Effector memory CD4-positive, alpha-beta T cell (primary cell): ENCODE results near the gene DIAPH2.

Experiments used
- DNase-seq, 3 donors: peaks; one replicate each; pipeline ENCODE4 v3.0.0-alpha.2; 2020
- H3K27ac ChIP-seq: 2 replicates; pipeline ENCODE4 v1.7.0; 2013; ENCODE audit warnings: mild to moderate bottlenecking, low read length, moderate library complexity; ENCODE audit not compliant: insufficient read depth, poor library complexity, severe bottlenecking
- H3K27me3 ChIP-seq: replicated peaks from 2 replicates; pipeline ENCODE4 v1.7.0; 2013; ENCODE audit warnings: mild to moderate bottlenecking, low read length; ENCODE audit not compliant: insufficient read depth, control insufficient read depth, poor library complexity, severe bottlenecking
- H3K36me3 ChIP-seq: 2 replicates; pipeline ENCODE4 v1.7.0; 2013; ENCODE audit warnings: mild to moderate bottlenecking, low read length, moderate library complexity; ENCODE audit not compliant: control insufficient read depth, insufficient read depth
- H3K4me1 ChIP-seq: 2 replicates; pipeline ENCODE4 v1.7.0; 2013; ENCODE audit warnings: low read length, mild to moderate bottlenecking; ENCODE audit not compliant: control insufficient read depth, insufficient read depth, poor library complexity, severe bottlenecking
- H3K4me3 ChIP-seq: 2 replicates; pipeline ENCODE4 v1.7.0; 2013; ENCODE audit warnings: low read length, low read depth, mild to moderate bottlenecking; ENCODE audit not compliant: insufficient read depth, poor library complexity, severe bottlenecking
- H3K9me3 ChIP-seq: 2 replicates; pipeline ENCODE4 v1.7.0; 2013; ENCODE audit warnings: mild to moderate bottlenecking, low read length, moderate library complexity; ENCODE audit not compliant: control insufficient read depth

DIAPH2 gene

DNA sequence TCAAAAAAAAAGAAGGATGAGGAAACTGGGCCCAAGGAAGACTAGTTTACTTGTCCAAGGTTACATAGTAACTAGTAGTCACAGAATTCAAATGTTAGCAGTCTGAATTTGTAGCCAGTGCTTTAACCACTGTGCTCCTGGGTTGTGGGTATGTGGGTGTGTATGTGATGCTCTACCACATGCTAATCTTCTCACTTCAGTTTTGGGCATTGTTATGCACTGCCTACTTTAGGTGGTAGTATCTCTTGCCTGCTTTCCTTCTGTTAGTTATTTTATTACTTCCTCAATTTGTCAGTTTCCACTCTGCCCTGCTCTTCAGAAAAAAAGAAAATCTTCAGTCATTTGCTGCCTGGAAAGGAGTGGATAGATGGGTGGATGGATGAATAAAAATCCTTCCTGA, 418.3 kb downstream of the DIAPH2 start:
- H3K9me3 ChIP-seq = no peaks in the 10 kb centered on the region
- H3K36me3 ChIP-seq = no peaks in the 10 kb centered on the region
- no peak overlapping the region for H3K27ac ChIP-seq
- DNase-seq = no peak
- H3K27me3 ChIP-seq = no peaks in the 10 kb centered on the region
- no peaks in the 10 kb centered on the region for H3K4me1 ChIP-seq
- H3K4me3 ChIP-seq = no peak overlapping the region

DNA sequence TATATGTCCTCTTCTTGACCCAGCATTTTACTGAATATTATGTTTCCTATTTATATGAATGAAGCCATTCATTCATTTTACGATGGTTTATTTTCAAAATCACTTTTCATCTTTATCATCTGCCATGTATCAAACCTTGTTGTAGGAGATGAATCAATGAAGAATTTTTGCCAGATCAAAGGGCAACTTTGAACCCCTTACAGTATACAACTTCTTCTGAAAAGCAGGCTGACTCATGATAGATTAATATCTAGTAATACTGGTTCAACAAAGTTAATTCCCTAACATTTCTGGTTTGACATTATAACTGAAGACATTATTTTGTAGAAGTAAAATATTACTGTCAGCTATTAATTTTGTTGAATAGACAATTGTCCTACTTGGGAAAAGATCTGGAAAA, 425.1 kb downstream of the DIAPH2 start:
- Histone ChIP-seq H3K27me3 (no peaks in the 10 kb centered on the region), H3K27ac (no peak overlapping the region), H3K4me3 (no peak overlapping the region), H3K36me3 (no peaks in the 10 kb centered on the region), H3K9me3 (no peaks in the 10 kb centered on the region), H3K4me1 (no peaks in the 10 kb centered on the region)
- no peak for DNase-seq

DNA sequence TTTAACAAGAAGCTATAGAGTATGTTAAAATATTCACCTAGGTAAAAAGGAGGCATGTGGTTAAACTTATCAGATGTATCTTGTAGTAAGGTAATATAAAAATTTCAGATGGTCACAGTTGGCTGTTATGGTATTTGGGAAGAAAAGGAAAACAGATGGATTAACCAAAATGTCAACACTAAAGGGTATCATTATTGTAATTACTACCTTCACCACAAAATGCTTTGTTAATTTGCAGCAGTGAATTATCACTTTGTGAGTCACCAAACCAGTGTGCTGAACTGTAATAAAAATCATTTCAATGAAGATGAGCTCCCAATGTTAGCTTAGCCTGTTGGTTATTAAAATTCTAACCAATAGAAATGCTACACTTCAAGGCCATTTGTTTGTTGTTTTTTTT, 432.9 kb downstream of the DIAPH2 start:
- no peak for DNase-seq
- no peaks in the 10 kb centered on the region for H3K27me3 ChIP-seq
- no peaks in the 10 kb centered on the region for H3K9me3 ChIP-seq
- no peaks in the 10 kb centered on the region for H3K4me1 ChIP-seq
- no peaks in the 10 kb centered on the region for H3K36me3 ChIP-seq
- H3K4me3 ChIP-seq = no peak overlapping the region
- no peak overlapping the region for H3K27ac ChIP-seq

DNA sequence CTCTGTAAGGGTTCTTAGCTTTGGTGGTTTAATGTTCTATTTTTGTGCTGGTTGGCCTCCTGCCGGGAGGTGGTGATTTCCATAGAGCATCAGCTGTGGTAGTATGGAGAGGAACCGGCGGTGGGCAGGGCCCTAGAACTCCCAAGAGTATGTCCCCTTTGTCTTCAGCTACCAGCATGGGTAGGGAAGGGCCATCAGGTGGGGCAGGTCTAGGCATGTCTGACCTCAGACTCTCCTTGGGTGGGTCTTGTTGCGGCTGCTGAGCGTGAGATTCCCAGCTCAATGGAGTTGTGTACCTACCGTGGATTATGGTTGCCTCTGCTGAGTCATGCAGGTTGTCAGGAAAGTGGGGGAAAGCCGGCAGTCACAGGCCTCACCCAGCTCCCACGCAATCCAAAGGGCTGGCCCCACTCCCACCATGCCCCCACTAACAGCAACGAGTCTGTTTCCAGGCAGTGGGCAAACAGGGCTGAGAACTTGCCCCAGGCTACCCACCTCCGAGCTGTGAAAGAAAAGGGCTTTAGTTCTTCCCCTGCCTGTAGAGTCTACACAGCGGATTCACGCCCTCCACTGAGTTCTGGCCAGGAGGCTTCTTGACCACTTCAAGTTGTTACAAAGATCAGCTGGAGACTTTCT, 434.9 kb downstream of the DIAPH2 start:
- no peaks in the 10 kb centered on the region for H3K9me3 ChIP-seq
- no peak overlapping the region for H3K27ac ChIP-seq
- DNase-seq = no peak
- no peaks in the 10 kb centered on the region for H3K4me1 ChIP-seq
- no peak overlapping the region for H3K4me3 ChIP-seq
- H3K36me3 ChIP-seq = no peaks in the 10 kb centered on the region
- no peaks in the 10 kb centered on the region for H3K27me3 ChIP-seq

DNA sequence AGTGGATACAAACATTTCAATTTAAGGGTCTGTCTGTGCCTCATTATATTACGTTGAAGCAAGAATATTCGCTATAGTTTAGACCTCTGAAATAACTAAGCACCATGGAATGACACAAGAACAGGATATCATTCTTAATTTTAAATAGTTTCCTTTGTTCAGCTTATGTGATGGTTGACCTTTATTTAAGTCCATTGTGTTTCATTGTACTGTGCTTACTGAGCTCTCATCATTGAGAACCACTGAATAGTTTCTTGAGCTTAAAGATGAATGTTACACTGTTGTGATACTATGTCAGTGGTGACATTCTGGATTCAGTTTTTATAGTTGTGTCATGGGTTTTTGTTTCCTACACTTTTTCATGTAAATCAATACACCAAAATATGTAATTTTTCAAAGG, 438.4 kb downstream of the DIAPH2 start:
- no peaks in the 10 kb centered on the region for H3K27me3 ChIP-seq
- H3K4me1 ChIP-seq = no peaks in the 10 kb centered on the region
- no peak for DNase-seq

DNA sequence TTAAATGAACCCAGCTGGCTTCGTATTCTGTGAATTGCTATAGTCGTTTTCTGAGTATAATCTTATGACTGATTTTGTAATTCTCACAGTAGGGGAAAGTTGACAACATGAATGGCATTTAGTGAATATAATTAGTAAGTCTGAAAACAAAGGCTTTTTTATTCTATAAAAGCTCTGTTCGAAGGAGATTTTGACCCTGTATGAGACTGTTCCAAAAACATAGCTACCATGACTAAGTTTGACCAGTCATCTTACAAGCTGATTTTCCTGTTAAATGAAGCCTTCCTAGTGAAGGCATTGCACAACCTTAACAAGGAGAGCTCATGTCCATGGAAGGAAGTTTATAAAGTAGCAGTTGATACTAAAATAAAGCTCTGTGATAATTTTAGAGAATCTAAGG, 441.4 kb downstream of the DIAPH2 start:
- no peaks in the 10 kb centered on the region for H3K9me3 ChIP-seq
- no peak overlapping the region for H3K27ac ChIP-seq
- DNase-seq = no peak

More for the DNA sequence above, 438.4 kb downstream of the DIAPH2 start:
- Histone ChIP-seq H3K4me3 (no peak overlapping the region), H3K27ac (no peak overlapping the region), H3K36me3 (no peaks in the 10 kb centered on the region), H3K9me3 (no peaks in the 10 kb centered on the region)

DNA sequence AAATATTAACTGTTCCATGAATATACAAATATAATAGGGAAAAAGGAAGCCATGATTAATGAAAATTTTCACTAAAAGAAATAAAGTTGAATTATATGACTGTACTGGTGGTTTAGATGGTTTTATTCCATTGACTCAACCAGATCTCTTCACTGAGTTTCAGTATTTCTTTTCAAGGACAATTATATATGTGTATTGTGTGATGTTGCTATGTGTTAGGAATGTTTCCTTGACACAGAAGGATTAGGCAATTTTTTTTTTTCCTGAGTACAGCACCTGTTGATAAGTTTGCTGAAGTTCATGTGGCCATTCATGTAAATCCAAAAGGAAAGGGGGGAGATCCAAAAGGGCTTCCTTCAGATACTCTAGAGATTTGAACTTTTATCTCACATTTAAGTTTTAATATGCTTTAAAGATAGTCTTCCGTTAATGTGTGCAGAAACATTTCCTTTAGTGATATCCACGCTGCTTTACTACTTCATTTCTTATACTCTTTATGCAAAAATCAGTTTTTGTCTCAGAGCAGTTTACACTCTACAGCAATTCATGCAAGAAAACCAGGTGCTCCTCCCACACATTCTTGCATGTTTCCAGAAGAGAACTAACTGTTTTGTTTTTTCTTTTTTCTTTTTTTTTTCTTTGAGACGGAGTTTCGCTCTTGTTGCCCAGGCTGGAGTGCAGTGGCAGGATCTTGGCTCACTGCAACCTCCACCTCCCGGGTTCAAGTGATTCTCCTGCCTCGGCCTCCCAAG, 448.2 kb downstream of the DIAPH2 start:
- no peaks in the 10 kb centered on the region for H3K9me3 ChIP-seq
- no peak for DNase-seq
- H3K27me3 ChIP-seq = no peaks in the 10 kb centered on the region
- H3K4me1 ChIP-seq = no peaks in the 10 kb centered on the region
- no peaks in the 10 kb centered on the region for H3K36me3 ChIP-seq
- H3K4me3 ChIP-seq = no peak overlapping the region
- H3K27ac ChIP-seq = no peak overlapping the region

More for the DNA sequence above, 441.4 kb downstream of the DIAPH2 start:
- H3K36me3 ChIP-seq = no peaks in the 10 kb centered on the region
- H3K4me1 ChIP-seq = no peaks in the 10 kb centered on the region
- no peaks in the 10 kb centered on the region for H3K27me3 ChIP-seq
- no peak overlapping the region for H3K4me3 ChIP-seq

DNA sequence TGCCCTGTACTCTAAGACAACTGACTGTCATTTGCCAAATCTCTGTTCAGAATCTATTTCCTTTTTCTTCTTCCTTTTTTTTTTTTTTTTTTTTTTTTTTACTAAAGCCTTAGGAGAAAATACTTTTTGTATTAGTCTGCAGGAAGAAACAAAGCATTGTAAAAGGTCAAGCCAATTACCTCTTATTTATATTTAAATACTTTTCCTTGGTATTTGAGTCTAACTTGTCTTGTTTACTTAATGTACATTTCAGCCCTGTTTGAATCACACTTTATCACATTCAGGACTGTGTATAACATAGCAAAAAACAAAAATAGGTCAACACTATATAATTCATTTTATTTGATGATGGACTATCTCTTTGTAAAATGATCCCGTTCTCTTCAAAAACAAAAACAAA, 461.3 kb downstream of the DIAPH2 start:
- Histone ChIP-seq H3K36me3 (no peaks in the 10 kb centered on the region), H3K27ac (no peak overlapping the region), H3K4me1 (no peaks in the 10 kb centered on the region), H3K9me3 (no peaks in the 10 kb centered on the region), H3K27me3 (no peaks in the 10 kb centered on the region), H3K4me3 (no peak overlapping the region)
- no peak for DNase-seq

DNA sequence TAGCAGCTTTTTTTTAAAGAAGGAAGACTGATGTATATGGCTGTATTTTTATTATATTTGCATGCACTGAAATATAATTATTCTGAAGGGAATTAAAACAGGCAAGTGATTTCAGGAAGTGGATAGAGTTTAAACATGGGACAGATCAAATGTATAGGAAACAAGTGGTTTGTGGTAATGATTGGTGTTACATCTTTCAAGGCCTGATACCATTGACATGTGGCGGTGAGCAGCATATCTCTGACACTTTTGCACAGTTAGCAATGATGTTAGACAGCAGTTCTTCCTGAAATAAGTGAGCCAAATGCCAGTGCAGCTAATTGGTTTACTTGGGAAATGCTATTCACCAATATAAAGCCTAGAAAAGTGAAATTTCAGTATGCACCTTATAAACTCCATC, 471.2 kb downstream of the DIAPH2 start:
- Histone ChIP-seq H3K9me3 (no peaks in the 10 kb centered on the region), H3K36me3 (no peaks in the 10 kb centered on the region), H3K4me1 (no peaks in the 10 kb centered on the region), H3K4me3 (no peak overlapping the region), H3K27ac (no peak overlapping the region), H3K27me3 (no peaks in the 10 kb centered on the region)
- DNase-seq = no peak

DNA sequence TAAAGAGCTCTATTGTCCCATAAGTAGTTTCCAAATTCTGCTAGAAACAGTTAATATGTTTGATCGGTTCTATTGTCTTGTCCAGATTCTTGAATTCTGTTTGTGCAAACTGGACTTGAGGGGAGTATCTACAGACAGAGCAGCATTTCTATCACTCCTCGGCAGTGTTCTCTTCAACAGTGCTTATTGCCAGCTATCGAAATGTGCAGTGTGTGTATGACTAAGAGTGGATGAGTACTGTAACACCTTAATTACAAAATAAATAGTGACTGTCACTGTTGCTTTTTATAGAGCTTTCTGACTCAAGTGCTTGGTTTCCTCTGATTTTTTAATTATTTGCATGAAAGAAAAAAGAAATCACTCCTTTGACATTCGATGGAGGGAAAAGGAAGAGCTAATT, 473.6 kb downstream of the DIAPH2 start:
- H3K4me3 ChIP-seq = no peak overlapping the region
- DNase-seq = no peak
- H3K27ac ChIP-seq = no peak overlapping the region
- no peaks in the 10 kb centered on the region for H3K4me1 ChIP-seq
- no peaks in the 10 kb centered on the region for H3K36me3 ChIP-seq
- no peaks in the 10 kb centered on the region for H3K27me3 ChIP-seq
- no peaks in the 10 kb centered on the region for H3K9me3 ChIP-seq
